Measurements from ENCODE around the gene SLC9C2.
"Not testable (repeated sequence)": the region's sequence is repeated elsewhere in the genome, so short reads cannot be mapped to it uniquely, and the experiment has no call there.

Gene SLC9C2

DNA sequence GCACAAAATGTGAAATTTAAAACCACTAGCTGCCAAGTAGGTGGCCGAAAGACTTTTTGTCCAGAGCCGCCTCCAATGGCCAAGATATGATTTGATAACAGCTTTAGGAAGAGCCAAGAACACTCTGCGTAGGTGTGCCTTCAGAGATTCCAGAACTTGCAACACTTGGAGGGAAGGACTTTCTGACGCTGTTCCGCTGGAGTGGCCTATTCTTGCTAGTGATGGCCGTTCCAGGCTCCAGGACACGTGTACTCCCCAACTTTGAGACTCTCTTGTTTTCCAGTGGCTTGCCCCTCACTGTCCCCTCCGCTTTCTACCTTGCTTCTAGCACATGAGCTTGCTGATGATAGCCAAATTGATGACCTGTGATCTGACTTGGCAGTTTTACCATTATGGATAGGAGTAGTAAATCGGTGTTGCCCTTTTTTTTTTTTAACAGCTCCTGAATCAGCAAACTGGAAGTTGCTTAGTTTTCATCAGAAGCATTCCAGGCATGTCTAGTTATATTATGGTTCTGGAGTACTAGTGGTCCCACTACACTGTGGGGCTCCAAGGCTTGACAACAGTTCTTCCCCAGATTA is 124.7 kb downstream of the SLC9C2 start:
- DNase-seq = no peak

DNA sequence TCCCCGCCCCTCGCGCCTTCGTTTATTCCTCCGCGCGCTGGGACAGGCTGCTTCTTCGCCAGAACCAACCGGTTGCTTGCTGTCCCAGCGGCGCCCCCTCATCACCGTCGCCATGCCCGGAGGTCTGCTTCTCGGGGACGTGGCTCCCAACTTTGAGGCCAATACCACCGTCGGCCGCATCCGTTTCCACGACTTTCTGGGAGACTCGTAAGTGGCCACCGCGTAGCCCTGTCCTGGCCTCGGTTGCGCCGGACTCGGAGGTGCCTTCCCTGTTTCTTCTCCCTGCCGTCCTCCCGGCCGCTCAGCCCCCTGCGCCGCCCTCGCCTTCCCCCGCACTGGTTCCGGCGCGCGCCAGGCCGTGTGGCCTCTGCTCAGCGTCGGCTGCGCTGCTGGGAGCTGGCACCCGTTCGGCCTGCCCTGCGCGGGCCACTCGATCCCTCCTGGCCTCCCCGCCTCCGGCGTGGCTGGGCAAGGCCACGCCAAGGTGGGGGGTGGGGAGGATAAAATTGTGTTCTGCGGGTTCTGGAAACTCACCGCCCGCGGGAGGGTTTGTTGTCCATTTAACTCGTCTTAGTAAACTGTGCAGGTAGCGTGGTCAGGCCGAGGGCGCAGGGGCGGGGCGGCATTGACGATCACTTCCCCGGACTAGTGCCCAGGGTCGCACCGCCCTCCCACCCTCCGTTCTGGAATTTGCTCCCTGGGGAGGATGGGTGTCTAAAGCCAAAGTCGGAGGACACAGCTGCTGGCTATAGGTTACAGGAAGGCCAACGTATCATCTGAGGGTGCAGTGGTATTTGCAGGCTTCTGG is 125.4 kb downstream of the SLC9C2 start, which contains the start of gene PRDX6:
PRDX6 (plus strand) TSS at position 50 of the 808 bp plus-strand sequence; CDS start at position 113, 63 bp downstream.
- peak; percentile 88 for DNase-seq

DNA sequence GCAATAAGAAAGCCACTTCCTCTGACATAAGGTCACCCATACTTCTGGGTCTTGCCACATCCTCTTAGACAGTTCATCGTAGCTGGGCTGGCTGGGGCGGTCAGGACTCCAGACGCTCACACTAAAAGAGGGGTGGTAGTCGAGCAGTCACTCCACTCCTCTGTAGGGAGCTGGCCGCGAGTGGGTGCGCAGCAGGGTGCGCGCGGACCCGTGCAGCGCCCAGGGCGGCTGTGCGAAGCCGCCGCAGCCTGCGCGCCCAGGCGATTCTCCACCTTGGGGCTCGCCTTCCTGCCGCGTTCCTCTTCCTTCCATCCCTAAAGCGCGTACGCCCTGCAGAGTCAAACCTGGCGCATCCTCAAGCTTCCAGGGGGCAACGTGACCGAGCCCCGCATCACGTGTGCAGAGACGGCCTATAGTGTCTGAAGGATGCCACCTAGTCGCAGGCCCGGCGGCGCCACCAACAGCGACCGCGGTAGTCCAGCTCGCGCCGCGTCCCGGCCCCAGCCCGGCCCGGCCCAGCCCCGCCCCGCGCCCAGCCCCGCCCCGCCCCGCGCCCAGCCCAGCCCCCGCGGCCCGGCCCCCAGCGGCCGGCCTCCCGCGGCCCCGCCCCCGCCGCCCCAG is 126.1 kb downstream of the SLC9C2 start:
- peak; percentile 72 for DNase-seq

DNA sequence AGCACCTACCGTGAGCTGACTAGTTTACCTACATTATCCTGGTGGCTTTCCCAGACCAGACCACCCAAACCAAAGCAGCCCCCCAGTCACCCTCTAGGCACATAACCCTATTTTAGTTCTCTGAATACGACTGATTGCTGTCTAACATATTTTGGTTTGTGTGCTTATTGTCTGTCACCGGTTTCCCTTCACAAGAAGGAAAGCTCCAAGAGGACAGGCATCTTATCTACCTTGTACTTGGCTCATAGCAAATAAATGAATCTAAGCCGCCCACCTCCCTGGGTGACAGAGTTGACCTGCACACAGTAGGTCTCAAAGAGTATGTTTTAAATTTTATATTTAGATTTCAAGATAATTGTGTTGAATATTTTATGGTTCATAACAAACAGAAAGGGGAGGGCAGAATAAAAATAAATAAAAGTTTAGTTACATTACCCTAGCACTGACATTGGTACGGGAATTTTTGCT is 126.6 kb downstream of the SLC9C2 start:
- peak; percentile 29 for DNase-seq

DNA sequence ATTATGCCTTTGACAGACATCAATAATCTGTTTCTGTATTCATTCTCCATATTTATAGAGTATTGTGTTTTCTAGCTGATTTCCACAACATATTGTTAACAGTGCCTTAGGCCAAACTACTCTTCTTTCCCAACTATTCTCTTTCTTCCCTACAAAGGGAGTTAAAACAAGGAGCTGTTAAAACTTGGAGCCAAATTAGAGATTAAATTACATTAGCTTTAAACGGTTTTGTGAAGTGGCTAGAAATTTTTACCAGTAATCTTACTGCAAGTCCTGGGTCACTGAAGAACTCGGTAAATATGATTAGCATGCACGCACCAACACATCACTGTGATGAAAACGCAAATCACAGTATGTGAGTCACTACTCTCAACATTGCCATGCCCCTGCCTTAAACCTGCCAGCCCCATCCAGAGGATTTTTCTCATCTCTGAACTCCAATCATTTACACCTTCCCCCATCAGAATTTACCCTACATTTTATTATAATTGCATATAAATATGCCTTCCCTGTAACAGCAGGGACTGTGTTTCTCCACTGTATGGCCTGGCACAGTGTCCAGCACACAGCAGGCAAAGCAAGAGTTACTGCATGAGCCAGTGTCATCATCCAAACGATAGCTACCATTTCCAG is 127.2 kb downstream of the SLC9C2 start:
- DNase-seq = peak; percentile 33

DNA sequence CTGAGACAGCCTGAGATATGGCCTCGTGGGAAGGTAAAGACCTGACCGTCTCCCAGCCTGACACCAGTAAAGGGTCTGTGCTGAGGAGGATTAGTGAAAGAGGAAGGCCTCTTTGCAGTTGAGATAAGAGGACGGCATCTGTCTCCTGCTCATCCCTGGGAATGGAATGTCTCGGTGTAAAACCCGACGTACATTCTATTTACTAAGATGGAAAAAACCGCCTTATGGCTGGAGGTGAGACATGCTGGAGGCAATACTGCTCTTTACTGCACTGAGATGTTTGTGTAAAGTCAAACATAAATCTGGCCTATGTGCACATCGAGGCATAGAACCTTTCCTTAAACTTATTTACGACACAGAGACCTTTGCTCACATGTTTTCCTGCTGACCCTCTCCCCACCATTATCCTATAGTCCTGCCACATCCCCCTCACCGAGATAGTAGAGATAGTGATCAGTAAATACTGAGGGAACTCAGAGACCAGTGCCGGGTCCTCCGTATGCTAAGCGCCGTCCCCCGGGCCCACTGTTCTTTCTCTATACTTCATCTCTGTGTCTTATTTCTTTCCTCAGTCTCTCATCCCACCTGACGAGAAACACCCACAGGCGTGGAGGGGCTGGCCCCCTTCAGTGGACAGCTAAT is 128.0 kb downstream of the SLC9C2 start:
- not testable (repeated sequence) for DNase-seq

DNA sequence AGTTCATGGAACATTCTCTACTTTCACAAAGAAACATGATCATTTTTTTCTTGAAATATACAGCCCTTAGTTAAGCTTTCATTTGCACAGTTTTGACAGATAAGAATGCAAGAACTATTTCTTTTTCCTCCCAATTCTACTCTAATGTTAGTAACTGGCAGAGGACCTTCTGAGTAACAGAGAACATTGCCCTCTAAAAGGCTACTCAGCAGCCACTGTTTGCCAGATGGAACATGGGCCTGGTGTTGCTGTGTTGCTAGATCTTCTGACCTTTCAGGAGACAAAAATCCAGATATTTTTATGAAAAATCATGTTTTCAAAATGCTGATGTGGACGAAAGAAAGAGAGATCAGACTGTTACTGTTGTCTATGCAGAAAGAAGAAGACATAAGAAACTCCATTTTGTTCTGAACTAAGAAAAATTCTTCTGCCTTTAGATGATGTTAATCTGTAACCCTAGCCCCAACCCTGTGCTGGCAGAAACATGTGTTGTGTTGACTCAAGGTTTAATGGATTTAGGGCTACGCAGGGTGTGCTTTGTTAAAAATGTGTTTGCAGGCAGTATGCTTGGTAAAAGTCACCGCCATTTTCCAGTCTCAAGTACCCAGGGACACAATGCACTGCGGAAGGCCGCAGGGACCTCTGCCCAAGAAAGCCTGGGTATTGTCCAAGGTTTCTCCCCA is 128.6 kb downstream of the SLC9C2 start:
- DNase-seq = no peak

DNA sequence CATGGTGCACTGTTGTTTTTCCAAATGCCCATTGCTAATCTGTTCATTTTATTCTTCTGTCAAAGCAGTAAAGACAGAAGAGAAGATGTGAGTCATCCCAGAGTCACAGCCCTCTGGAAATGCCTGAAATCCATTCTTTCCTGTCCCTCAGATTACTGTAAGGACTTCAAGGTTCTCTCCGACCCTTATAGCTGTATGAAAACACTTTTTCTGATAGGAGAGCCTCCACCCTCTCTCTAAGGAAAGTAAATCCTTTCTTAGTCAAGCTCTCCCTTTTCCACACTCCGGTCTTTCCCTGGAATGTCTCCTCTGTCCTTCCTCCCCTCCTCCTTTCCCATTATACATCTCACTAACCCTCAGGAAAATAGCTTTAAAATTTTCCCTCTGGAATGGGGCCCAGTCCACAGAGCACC is 129.3 kb downstream of the SLC9C2 start:
- no peak for DNase-seq

DNA sequence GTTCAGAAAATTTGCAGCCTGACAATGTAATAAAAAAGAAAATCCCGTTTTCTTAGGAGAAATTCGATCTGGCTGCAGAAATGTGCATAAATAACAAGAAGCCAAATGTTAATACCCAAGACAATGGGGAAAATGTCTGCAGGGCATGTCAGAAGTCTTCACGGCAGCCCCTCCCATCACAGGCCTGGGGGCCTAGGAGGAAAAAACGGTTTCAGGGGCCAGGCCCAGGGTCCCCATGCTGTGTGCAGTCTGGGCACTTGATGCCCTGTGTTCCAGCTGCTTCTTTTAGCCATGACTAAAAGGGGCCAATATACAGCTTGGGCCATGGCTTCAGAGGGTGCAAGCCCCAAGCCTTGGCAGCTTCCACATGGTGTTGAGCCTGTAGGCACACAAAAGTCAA is 132.3 kb downstream of the SLC9C2 start:
- no peak for DNase-seq

DNA sequence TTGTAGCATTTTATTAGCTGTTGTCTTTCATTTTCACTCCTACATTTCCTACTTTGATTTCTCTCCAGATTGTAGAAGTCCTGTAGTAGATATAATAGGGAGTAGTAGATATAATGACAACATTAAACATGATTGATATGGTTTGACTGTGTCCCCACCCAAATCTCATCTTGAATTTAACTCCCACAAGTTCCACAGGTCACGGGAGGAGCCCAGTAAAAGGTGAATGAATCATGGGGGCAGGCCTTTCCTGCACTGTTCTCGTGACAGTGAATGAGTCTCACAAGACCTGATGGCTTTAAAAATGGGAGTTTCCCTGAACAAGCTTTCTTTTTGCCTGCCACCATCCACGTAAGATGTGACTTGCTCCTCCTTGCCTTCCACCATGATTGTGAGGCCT is 133.2 kb downstream of the SLC9C2 start:
- DNase-seq = no peak

DNA sequence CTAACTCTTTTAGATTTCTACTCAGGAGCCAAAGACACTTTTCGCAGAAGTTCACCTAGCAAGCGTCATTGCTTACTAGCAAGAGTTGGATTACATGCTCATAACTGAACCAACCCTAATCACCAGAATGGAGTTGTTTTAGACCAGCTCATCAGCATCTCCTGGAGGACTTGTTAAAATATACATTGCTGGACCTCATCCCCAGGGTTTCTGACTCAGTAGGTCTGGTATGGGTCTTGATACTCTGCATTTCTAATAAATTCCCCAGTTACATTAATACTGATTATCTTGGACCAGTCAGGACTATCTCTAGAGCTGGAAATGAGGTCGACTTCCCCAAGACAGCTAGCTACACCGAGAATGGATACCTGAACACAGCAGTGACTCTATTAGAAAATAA is 135.4 kb downstream of the SLC9C2 start:
- no peak for DNase-seq

DNA sequence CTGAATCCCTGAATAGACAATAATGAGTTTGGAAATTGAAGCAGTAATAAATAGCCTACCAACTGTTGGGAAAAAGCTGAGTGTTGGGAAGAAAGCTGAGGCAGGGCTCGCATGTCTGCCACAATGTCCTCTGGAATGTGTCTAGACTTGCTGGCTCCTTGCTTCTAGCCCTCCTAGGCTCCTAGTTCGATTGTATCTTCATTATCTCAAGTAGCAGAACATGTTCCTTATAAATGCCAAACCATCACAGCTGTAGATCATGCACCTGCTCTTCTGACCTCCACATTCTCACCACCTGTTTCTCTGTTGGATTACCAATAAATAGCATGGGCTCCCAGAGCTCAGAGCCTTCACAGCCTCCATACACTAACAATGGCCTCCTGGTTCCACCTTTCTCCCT is 138.7 kb downstream of the SLC9C2 start:
- DNase-seq = not testable (repeated sequence)

DNA sequence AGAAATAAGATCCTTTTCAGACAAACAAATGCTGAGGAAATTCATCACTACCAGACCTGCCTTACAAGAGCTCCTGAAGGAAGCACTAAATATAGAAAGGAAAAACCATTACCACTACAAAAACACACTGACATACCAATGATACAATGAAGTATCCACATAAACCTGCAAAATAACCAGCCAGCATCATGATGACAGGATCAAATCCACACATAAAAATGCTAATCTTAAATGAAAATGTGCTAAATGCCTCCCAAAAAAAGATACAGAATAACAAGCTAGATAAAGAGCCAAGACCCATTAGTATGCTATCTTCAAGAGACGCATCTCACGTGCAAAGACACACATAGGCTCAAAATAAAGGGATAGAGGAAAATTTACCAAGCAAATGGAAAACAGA is 140.2 kb downstream of the SLC9C2 start:
- not testable (repeated sequence) for DNase-seq

DNA sequence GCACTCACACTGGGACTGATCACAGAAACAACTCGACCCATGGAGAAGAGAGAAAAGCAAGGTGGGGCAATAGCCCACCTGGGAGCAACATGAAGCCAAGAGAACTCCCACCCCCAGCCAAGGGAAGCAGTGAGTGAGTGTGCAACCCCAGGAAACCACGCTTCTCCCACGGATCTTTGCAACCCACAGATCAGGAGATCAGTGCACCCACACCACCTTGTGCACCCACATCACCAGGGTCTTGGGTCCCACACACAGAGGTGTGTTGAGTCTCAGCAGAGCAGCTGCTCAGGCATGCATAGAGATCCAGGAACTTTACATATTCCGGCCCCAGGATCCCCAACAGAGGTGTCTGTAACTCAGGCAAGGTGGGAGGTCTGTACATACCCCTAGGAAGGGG is 143.0 kb downstream of the SLC9C2 start:
- DNase-seq = no peak

DNA sequence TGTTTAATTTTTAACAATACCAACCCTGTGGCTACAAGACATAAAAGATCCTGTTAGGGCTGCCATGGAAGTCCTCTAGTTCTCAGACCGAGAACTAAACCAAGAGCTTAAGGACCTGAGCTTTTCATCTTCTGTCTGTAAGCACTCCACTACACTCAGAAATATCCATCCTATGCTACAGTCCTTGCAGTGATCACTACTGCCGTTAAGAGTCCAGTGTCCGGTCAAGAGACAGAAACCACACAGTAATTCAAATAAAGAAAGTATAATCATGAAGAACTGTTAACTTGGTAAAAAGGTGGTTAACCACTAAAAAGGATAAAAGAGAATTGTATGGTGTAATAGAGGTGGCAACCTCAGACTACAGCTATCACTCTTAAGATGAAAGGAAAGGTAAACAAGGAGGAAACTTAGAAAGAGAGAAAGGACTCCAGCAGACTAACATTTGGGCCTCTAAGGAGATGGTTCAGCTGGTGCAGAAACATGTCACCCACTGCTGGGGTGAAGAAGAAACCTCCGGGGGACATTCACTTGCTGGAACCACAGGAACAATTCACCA is 147.8 kb downstream of the SLC9C2 start:
- DNase-seq = no peak

DNA sequence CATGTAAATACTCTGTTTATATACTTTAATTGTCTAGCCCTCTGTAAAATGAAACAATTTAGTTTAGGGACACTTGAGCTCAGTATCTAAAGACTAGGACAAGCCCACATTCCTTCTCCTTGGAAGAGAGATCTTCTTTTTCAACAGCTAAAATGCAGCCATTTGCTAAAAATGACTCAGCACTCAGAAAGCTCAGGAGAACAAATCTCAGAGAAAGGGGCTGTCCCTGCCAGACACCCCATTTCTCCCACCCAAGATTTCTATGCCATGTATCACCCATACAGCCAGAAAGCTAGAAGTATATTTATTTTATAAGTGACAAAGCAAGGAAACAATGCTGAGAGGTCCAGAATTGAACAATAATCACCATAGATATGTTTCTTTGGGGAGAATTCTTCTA is 148.9 kb downstream of the SLC9C2 start:
- DNase-seq = no peak

DNA sequence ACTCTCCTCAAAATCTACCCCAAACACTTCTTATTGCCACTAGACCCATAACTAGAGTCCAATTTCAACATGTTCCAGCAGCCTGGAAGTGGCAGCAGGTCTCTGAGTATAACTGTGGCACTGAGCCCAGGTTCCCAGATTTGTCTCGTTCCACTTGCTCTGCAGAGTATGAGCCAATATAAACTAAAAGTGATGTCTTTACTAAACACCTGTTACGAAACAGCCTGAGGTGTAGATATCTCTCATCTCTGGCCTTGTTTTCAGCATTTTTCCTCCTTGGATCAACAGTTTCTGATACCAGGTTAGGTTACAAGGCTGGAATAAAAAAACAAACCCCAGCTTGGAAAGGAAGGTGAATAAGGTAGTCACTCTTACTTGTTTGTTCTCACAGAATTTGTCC is 150.9 kb downstream of the SLC9C2 start:
- DNase-seq = no peak
